ENCODE data around the gene ZNF622.

ZNF622 gene

GRCh38 chr5:16428359-16428758 lies 37.2 kb downstream of the ZNF622 start:
- DNase-seq, result no peak

GRCh38 chr5:16427587-16427986 lies 38.0 kb downstream of the ZNF622 start:
- no peak for DNase-seq

- peak; percentile 99 for DNase-seq
Observed at GRCh38 chr5:16418471-16418922, 47.1 kb downstream of the ZNF622 start.

GRCh38 chr5:16417398-16418074 lies 48.1 kb downstream of the ZNF622 start:
- DNase-seq, result no peak

GRCh38 chr5:16414861-16415260 lies 50.7 kb downstream of the ZNF622 start:
- no peak for DNase-seq

- DNase-seq, result no peak
Observed at GRCh38 chr5:16413166-16413860, 52.3 kb downstream of the ZNF622 start.

- DNase-seq, result no peak
Observed at GRCh38 chr5:16412556-16412955, 53.0 kb downstream of the ZNF622 start.

GRCh38 chr5:16411741-16412455 lies 53.7 kb downstream of the ZNF622 start:
- no peak for DNase-seq

GRCh38 chr5:16411235-16411634 lies 54.4 kb downstream of the ZNF622 start:
- no peak for DNase-seq

- DNase-seq, result no peak
Observed at GRCh38 chr5:16410338-16410737, 55.3 kb downstream of the ZNF622 start.

- no peak for DNase-seq
Observed at GRCh38 chr5:16406630-16407029, 59.0 kb downstream of the ZNF622 start.

GRCh38 chr5:16406023-16406422 lies 59.6 kb downstream of the ZNF622 start:
- DNase-seq, result no peak

Data from NCI-H524 treated with DMSO at 0.1 percent for 48 hours (cell line).